Stimulated activated CD8-positive, alpha-beta memory T cell treated with anti-CD3 and anti-CD28 coated beads, Interleukin-7, amount 100 ng/mL, for 24 hours (primary cell): ENCODE measurements around the gene MLST8.

Source experiments
- DNase-seq: peaks from one replicate; pipeline ENCODE4 v3.0.0-alpha.2; 2020; ENCODE audit warnings: low read depth

MLST8 gene, protein sequence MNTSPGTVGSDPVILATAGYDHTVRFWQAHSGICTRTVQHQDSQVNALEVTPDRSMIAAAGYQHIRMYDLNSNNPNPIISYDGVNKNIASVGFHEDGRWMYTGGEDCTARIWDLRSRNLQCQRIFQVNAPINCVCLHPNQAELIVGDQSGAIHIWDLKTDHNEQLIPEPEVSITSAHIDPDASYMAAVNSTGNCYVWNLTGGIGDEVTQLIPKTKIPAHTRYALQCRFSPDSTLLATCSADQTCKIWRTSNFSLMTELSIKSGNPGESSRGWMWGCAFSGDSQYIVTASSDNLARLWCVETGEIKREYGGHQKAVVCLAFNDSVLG

DNA sequence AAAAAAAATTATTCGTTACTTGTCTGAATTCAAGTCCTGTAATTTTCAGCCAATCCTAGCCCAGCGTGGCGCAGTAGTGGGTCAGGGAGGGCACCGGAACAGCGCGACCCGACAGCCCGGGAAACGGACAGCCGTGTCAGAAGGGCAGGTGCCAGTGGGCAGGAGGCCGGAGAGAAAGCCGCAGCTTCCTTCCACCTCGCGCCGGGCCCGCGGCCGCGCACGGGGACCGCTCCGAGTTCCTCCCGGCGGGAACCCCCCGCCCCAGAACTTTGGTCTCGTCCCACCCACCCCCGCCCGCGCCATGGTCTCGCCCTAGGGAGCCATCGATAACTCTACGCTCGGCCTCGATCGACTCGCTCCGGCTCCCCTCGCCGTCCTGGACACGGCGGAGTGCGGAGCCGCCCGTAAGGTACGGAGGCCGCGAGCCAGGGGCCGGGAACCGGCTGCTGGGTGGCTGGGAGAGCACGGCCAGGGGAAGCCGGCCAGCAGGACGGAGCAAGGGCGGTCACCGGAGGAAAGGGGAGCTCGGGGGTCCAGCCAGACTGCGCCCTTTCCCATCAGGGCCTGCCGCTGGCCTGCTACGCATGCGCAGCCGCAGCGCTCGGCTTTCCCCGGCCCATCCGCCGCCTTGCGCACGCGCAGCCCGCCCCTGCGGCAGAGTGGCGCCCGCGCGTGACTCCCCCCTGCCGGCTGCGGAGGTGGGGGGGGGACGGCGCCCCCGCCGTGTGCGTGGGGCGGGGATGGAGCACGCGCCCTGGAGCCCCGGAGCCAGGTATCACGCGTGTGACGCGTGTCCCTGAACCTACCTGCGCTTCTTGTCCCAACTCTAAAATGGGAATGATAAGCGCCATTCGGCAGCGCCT, at the start of gene MLST8:
Gene MLST8, plus strand, starts transcription at position 351 of the 863 bp plus-strand sequence. CDS start 632 bp downstream, outside the sequence.
- DNase-seq, result peak; percentile 69

DNA sequence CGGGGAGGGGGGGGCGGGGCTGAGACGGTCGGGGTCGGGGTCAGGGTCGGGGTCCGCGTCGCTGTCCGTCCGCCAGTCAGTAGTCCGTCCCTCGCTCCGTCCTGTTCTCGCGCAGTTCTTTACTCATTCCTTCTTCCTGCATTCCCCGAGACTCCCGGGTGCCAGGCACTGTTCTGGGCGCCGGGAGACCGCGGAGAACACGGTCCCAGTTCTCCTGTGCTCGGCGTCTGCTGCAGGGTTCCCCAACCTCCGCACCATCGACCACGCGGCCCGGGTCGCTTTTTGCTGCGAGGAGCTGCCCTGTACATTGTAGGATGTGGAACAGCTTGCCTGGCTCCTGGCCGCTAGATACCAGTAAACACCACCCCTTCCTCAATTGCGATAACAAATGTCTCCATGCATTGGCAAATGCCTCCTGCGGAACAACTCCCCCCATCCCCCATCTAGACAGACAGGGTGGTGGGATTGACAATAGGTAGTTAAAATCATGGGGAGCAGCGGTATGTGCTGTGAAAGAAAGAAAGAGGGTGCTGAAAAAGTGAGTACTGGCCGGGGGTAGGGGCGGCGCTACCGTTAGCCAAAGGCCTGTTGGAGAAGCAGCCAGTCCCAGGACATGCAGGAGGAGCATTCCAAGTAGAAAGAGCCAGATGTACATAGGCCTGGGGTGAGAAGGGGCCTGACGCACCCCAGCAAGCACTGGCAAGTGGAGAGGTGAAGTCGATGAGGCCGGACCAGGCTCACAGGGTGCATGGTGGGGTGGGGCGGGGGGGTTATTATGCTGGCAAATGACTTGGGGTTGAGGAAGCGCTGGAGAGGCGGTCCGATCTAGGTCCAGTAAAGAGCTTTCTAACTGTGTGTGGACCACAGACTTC, 49.0 kb upstream of the MLST8 start:
- no peak for DNase-seq

DNA sequence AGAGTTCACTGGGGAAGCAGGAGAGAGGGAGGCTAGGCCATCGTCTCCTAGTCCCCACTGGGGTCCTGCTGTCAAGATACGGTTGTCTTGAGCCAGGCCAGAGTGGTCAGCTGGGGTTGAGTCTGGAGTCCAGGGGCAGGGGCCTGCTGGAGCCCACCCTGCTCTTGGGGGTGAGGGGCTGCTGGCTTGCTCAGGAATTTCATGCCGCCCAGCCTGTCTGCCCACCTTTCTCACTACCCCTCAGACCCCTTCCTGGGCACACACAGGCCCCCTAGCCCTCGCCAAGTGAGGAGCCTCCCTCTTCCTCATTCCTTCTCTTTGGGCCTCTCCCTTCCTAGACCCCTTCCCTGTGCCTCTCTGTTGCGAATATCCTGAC, 48.4 kb upstream of the MLST8 start:
- DNase-seq, result no peak

DNA sequence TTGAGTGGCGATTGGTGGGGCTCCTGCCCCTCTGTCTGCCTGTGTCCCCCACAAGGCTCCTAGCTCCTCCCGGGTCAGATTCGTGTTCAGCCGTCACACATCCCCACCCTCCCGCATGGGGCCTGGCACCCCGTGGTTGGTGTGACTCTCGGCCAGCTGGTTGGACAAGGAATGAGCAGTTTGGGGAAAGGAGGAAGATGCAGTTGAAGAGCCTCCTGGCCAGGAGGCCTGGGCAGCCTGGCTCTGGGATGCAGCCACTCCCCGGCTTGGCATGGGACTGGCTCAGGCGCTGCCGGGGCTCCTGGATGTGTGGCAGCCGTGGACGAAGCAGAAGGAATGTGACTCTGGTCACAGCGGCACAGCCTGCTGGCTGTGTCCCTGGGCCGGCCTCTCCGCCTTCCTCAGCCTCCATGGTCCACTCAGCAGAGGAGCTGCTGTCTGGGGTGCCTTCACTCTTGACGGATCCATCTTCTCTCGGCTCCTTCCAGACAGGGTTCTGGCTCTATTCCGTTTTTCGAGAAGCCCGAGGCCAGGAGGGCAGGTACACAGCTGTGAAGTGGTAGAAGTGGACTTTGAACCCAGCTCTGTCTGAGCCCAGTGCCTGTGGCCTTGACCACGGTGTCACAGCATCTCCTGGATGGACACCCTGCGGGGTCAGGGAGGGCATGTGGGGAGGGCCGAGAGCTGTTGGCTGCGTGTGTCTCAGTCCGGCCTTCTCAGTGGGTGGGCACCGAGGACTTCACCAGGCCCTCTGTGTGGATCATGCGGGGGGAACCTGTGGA, 47.6 kb upstream of the MLST8 start:
- DNase-seq, result no peak

DNA sequence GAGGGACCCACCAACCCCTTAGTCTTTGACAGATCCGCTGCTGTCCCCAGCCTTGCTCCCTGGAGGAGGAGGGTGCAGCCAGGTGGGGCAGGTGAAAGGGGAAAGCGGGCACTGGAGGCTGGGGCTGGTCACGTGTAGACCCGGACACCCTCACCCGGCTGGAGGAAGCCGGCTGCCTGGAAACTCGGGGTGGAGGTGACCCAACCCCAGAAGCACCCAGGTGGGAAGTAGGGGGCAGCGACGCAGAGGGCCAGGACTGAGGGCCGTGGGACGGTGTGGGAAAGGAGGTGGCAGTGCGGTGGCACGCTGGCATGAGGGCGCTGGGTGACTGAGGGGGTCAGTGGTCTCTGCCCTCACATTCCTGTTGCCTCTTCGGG, 47.0 kb upstream of the MLST8 start:
- DNase-seq, result no peak

DNA sequence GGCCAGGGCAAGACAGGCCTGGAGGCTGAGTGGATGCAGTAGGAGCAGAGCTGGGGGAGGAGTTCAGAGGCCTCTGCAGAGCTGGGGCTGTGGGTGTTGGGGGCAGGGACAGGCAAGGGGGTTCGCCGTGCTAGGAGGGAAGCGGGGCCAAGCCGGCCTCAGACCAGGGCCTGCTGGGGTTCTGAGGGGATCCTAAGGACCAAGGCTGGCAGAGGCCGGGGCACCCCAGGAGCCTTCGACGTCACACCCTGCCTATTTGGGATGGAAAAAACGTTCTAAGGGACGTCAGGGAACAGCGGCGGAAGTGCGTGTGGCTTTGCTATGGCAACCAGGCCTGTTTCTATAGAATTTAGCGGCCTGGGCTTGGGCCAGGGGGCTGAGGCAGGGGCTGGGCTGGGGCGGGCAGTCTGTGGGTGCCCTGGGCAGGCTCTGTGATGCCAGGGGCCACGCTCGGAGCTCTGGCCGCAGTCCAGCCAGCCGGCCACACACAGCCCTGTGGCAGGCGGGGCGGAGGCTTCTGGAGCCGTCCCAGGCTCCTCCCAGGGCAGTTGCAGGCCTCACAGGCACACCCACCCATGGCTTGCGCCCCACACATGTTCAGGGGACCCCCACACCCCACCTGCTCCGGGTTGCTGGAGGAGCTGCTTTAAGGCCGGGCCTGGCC, 45.9 kb upstream of the MLST8 start:
- DNase-seq, result no peak

DNA sequence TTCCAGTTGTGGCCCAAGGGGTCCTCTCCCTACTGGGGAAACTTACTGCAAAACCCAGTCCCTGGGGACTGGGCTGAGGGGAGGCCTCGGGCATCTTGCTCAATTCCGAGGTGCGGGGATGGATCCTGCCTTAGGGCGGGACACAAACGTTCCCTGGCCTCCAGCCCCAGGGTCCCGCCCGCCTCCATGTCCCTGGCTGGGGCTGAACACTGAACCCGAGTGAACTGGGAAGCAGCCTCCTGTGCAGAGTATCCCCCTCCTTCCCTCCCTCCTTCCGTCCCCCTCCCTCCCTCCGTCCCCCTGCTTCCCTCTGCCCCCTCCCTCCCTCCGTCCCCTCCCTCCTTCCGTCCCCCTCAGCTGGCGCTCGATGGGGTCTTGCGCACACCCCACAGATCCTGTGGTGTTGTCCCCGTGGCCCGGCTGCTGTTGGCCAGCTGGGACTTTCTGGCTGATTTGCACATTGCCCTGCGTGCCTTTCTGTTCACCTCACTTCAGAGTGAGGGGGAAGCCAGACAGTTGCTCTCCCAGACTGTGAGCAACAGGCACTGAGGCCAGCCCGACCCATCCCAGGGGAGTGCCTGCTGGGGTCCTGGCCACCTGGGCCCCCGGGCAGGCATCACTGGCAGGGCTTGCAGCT, 44.2 kb upstream of the MLST8 start:
- DNase-seq, result no peak

DNA sequence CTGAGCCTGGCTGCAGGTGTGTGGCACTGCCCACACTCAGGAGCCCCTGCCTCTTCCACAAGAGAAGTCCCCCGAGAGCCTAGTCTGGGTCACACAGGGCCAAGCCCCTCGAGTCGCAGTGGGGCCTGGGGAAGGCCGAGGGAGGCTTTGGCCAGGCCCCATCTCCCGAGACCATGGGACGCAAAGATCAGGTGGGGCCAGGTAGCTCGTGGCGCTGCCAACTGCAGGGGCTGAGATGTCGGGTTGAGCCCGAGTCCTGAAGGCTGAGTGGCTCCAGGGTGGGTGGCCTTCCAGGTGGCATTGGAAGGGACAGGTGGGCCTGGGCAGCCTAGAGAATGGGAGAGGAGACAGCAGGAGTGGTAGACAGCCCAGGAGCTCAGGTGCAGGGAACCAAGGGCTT, 43.3 kb upstream of the MLST8 start:
- no peak for DNase-seq

DNA sequence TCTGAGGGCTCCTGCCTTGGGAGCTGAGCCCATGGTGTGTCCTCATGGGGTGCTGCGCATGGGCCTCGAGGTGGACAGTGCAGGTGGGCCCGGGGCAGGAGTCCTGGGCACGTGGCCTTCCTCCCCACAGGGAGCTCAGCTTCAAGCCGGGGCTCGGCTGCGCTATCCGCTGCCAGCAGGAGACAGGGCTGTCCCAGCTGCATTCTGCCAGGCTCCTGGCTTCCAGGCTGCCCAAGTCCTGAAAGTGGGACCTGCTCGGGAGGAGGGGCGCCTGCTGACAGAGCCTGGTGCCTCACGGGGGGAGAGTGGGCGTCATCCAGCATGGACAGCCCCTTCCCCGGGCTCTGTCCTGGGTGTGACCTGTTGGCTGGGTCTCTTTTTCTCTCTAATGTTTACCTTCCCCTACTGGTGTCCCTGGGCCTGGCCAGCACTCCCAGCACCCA, 42.6 kb upstream of the MLST8 start:
- DNase-seq, result no peak

DNA sequence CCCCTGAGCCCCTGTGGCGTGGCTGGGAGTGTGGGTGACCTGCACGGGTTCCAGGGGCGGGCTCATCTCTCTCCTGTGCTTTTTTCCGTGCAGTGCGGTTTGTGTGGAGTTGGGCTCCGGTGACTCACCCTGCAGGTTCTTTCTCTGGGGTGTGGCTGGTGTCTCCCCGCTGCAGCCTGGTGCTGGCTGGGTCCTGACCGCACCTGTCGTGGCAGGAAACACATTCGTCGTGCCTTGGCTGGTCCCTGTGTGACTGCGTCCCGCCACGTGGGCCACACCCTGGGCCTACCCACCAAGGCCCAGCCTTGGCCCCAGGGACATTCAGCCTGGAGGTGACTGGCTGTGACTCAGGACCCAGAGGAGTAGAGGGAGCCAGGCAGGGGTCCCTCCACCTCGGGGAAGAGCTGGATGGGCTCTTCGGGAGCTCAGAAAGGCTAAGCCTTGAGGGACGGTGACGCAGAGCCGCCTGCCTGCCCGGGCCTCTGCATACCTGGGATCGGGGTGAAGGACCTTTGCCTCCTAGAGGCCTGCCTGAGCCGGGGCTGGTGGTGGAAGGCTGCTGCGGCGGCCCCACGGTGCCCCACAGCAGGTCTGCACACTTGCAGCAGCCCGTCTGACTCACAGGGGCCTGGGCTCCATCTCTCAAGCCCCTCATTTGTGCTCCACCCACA, 41.9 kb upstream of the MLST8 start:
- no peak for DNase-seq

DNA sequence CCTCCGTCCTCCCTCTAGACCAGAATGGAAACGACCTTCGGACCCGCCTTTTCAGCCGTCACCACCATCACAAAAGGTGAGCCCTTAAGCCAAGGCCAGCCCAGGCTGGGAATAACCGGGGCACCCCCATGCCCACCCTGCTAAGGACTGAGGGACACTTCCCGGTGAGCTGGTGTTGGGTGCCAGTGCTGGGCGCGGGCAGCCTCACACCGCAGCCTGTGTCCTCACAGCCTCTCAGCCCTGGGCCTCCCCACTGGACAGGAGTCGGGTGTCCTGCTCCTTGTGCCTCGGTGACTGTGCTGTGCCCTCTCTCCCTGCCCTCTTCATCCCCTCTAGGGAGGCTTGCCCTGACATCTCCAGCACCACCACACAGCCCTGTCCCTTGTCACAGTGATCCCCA, 39.4 kb upstream of the MLST8 start:
- no peak for DNase-seq

DNA sequence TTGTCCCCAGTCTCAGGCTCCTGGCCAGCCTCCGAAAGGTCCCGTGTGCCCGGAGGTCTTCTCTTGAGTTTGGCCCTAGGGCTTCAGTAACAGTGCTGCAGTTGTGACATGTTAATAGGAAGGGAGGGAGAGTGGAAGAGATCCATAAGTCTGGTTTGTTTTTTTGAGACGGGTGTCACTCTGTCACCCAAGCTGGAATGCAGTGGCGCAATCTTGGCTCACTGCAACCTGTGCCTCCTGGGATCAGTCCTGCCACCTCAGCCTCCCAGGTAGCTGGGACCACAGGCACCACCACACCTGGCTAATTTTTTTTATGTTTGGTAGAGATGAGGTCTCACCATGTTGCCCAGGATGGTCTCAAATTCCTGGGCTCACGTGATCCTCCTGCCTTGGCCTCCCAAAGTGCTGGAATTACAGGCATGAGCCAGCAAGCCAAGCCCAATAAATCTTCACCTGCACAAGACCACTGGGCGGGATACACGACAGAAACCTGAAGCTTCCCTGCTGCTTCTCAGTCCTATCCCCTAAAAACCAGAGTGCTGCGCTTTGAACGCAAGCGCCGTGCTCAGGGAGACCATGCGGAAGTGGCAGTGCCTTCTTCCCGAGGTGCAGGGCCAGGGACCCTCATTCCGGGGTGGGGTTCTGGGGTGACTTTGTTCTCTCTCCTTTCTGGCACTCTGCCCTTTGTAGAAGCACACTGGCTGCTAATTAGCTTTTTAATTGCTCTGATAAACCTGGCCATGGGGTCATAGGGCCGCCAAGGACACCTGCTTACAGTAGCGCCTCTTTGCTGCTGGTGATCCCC, 38.8 kb upstream of the MLST8 start:
- no peak for DNase-seq

DNA sequence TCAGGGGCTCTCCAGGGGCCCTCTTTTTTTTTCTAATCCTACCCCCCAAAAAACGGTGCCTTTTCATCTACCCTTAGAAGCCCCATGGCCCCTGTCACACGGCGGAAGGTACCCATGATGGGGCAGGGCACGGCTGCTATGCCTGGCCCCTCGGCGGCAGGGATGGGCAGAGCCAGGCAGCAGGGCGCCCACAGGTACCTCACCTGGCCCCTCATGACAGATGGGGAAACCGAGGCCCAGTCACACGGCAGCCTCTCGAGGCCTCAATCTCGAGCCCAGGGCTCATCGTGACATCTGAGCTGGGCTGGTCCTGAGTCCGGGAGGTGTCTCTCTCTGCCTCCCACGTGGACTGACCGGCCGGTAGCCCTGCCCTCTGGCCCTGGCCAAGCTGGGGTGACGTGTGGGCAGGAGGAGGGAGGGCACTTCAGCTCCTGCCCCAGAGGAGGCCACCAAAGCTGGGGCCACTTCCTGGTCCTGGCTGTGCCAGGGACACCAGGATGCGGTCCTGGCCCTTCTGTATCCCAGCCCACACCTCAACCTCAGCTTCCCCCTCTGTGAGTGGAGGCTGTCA, 38.1 kb upstream of the MLST8 start:
- DNase-seq, result no peak

DNA sequence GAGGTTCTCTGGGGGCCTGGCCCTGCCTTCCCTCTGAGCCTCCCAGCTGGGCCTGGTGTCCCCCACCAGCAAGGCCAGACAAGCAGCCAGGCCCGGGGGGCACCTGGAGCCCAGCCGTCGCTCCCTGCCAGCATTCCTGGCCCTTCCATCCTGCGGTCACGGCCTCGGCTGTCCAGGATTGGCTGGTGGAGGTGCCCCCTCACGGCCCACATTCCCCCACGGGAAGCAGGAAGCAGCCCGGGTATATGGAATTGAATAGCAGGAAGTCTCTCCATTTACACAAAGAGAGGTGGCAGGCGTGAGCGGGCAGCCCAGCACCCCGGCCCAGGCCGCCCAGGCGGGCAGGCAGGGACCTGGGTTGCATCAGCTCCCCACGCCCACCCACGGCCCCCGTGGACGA, 35.2 kb upstream of the MLST8 start:
- no peak for DNase-seq

DNA sequence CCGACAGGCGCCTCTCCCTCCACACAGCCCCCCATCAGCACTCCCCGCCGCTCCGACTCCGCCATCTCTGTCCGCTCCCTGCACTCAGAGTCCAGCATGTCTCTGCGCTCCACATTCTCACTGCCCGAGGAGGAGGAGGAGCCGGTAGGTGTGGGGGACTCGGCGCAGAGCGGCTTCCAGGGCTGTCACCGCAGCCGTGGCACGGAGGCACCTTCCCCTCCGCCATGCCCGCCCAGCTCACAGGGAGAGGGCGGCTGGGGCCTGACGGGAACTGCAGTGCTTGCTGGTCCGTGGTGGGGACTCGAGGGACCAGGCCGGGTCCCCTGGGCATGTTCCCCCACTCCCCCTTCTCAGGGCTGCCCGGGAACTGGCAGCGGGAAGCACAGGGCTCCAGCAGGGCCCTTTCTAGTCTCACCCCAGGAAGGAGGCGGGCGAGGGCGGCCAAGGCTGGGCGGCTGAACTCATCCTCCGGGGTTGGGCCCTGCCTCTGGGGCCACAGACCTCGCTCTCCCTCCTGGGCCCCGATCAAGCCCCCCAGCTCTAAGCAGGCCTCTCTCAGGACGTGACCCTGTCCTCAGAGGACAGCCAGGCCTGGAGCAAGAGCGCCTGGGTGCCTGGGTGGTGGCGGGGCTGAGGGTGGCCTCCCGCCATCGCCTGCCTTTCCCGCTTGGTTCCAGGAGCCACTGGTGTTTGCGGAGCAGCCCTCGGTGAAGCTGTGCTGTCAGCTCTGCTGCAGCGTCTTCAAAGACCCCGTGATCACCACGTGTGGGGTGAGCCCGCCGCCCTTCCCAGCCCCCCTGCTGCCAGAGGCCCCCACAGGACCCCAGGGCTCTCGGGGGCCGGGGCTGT, 34.4 kb upstream of the MLST8 start:
- no peak for DNase-seq

DNA sequence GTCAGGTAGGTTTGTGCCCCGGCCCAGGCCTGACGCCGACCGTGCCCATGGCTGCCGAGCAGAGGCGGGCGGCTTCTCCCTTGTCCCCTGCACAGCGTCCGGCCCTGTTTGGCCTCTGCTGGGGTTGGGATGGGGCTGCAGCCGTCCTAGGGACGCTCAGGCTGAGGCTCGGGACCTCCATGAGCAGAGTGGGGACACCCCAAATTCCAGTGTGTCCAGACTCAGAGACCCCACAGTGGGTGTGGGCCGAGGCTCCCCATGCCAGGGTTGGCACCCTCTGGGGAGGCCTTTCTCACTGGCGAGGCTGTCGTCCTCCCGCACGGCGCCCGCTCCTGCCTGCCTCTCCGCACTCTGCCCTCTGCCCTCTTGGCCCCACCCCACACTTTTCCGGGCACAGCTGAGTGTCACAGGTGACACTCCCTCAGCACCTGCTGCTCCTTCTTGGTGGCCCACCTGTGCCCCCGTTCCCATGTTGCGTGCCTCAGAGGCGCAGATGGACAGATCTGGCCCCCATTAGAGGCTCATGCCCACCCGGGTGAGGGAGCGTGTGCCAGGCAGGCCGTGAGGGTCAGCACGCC, 33.6 kb upstream of the MLST8 start:
- DNase-seq, result no peak

DNA sequence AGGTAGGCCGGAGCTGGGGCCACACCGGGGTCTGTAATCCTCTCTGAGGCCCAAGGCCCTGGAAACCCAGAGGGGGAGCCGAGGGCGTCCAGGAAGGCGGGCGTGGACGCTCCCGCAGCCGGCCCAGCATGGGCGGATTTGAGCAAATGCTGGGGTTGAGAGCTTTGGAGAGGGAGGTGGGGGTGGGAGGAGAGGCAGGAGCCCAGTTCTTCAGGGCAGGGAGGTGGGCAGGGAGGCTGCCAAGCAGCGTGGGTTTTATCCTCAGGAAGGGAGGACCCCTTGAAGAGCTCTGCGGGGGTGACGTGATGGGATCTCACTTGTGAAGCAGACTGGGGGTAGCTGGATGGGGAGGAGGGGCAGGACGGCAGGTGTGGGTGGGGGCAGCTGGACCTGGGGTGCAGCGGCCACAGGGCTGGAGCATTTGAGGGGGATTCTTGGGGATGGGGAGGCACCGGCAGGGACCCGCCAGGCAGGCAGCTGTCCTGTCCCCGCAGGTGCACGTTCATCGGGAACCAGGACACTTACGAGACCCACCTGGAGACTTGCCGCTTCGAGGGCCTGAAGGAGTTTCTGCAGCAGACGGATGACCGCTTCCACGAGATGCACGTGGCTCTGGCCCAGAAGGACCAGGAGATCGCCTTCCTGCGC, 32.4 kb upstream of the MLST8 start:
- no peak for DNase-seq
